H1 (cell line): Measurements from ENCODE around the gene NEBL. TPM values are rescaled to one million over a fixed set of nuclear protein-coding genes. Genes with fewer than 3 reads are reported as not detected.

Source experiments
- CTCF ChIA-PET: fragments of 300-600 bp; sonication (Branson Sonifier 250); formaldehyde crosslinking; loops from one replicate; lab custom pipeline; 2021; ENCODE audit not compliant: partially characterized antibody; lab: Charles Lee
- POLR2A ChIA-PET: fragments of 300-600 bp; sonication (Branson Sonifier 250); formaldehyde crosslinking; loops from one replicate; lab custom pipeline; 2021; ENCODE audit warnings: inconsistent platforms; ENCODE audit not compliant: partially characterized antibody; lab: Charles Lee
- DNase-seq, 2 experiments: peaks; one replicate each; pipeline versions ENCODE4 v3.0.0 to v3.0.0-alpha.2; 2010 to 2022; ENCODE audit warnings: low spot score in 2 of 2, low read depth in 1 of 2, mixed read lengths in 1 of 2
- FAIRE-seq: peaks from 2 replicates; lab custom pipeline; 2011; peaks lifted over from hg19 to GRCh38; lab: Jason Lieb, UNC
- H2AFZ ChIP-seq: 2 replicates; pipeline ENCODE4 v1.8.1; 2012; ENCODE audit warnings: low read length, inconsistent platforms
- H2AK5ac ChIP-seq: 2 replicates; pipeline ENCODE4 v1.6.1; 2013; ENCODE audit warnings: low read depth, low read length
- H2BK120ac ChIP-seq: replicated peaks from 2 replicates; pipeline ENCODE3; 2013; ENCODE audit warnings: low read depth, low read length, inconsistent platforms
- H2BK12ac ChIP-seq: 2 replicates; pipeline ENCODE4 v1.6.1; 2013; ENCODE audit warnings: low read depth, low read length
- H2BK15ac ChIP-seq: 2 replicates; pipeline ENCODE4 v1.6.1; 2013; ENCODE audit warnings: low read length
- H2BK20ac ChIP-seq: 2 replicates; pipeline ENCODE4 v1.6.1; 2013; ENCODE audit warnings: low read length
- H2BK5ac ChIP-seq: 2 replicates; pipeline ENCODE4 v1.6.1; 2013; ENCODE audit warnings: low read depth, low read length
- H3K14ac ChIP-seq: 2 replicates; pipeline ENCODE4 v1.6.1; 2013; ENCODE audit warnings: inconsistent platforms; ENCODE audit not compliant: insufficient read length
- H3K18ac ChIP-seq: 2 replicates; pipeline ENCODE4 v1.6.1; 2013; ENCODE audit warnings: low read length; ENCODE audit errors: extremely low read depth
- H3K23ac ChIP-seq: 2 replicates; pipeline ENCODE4 v1.6.1; 2013; ENCODE audit warnings: inconsistent platforms; ENCODE audit not compliant: insufficient read length
- H3K23me2 ChIP-seq: 2 replicates; pipeline ENCODE4 v1.6.1; 2013; ENCODE audit warnings: low read depth, low read length
- H3K27ac ChIP-seq: 2 replicates; pipeline ENCODE4 v1.6.1; 2011; ENCODE audit warnings: low read depth, low read length, inconsistent platforms
- H3K27me3 ChIP-seq, 4 experiments: replicated peaks in 1 of 4; 1 replicate in 1 of 4; 2 replicates in 3 of 4; pipeline versions ENCODE4 v1.6.1 to v1.8.1; 2011 to 2013; ENCODE audit warnings: low read length in 3 of 4, mild to moderate bottlenecking in 3 of 4, inconsistent platforms in 2 of 4, mixed read lengths in 2 of 4, moderate library complexity in 1 of 4; ENCODE audit not compliant: control insufficient read depth in 3 of 4, insufficient read depth in 3 of 4; ENCODE audit errors: extremely low read depth in 1 of 4
- H3K36me3 ChIP-seq, 4 experiments: 2 replicates each; pipeline versions ENCODE4 v1.6.1 to v1.8.1; 2011 to 2013; ENCODE audit warnings: mild to moderate bottlenecking in 4 of 4, low read length in 3 of 4, moderate library complexity in 2 of 4, control low read depth in 1 of 4, inconsistent platforms in 1 of 4; ENCODE audit not compliant: insufficient read depth in 4 of 4, control insufficient read depth in 2 of 4
- H3K4ac ChIP-seq: replicated peaks from 2 replicates; pipeline ENCODE3; 2013; ENCODE audit warnings: low read length, low read depth, mixed read lengths, inconsistent platforms; ENCODE audit not compliant: insufficient read length
- H3K4me1 ChIP-seq, 4 experiments: replicated peaks in 1 of 4; 1 replicate in 1 of 4; 2 replicates in 3 of 4; pipeline versions ENCODE4 v1.6.1 to v1.8.1; 2011 to 2013; ENCODE audit warnings: low read length in 3 of 4, inconsistent platforms in 2 of 4, mixed read lengths in 1 of 4; ENCODE audit not compliant: insufficient read depth in 4 of 4, control insufficient read depth in 3 of 4
- H3K4me2 ChIP-seq, 2 experiments: 2 replicates each; pipeline versions ENCODE4 v1.6.1 to v1.8.1; 2011 to 2013; ENCODE audit warnings: low read depth in 2 of 2, low read length in 2 of 2, control low read depth in 1 of 2, inconsistent platforms in 1 of 2, mild to moderate bottlenecking in 1 of 2; ENCODE audit not compliant: insufficient read depth in 1 of 2
- H3K4me3 ChIP-seq, 4 experiments: fragments of 200-600, 300-600 bp in 1 of 4; sonication (generic), shearing (Covaris generic), sonication (Bioruptor Twin) in 1 of 4; 2 replicates each; pipeline versions ENCODE4 v1.5.1 to v1.8.1; 2011 to 2016; ENCODE audit warnings: low read length in 4 of 4, low read depth in 3 of 4, control low read depth in 2 of 4, inconsistent platforms in 2 of 4, mild to moderate bottlenecking in 2 of 4, mixed read lengths in 1 of 4, moderate library complexity in 1 of 4; ENCODE audit not compliant: insufficient read depth in 2 of 4; ENCODE audit errors: extremely low read depth in 1 of 4
- H3K56ac ChIP-seq: replicated peaks from 2 replicates; pipeline ENCODE3; 2013; ENCODE audit warnings: low read depth, mild to moderate bottlenecking, mixed read lengths, low read length, inconsistent platforms; ENCODE audit not compliant: insufficient read length
- H3K79me1 ChIP-seq: 2 replicates; pipeline ENCODE4 v1.6.1; 2013; ENCODE audit warnings: low read depth, low read length, control low read depth
- H3K79me2 ChIP-seq, 2 experiments: 2 replicates each; pipeline versions ENCODE4 v1.6.1 to v1.8.1; 2012 to 2013; ENCODE audit warnings: low read length in 2 of 2, mild to moderate bottlenecking in 2 of 2, inconsistent platforms in 1 of 2; ENCODE audit not compliant: insufficient read depth in 2 of 2, control insufficient read depth in 1 of 2
- H3K9ac ChIP-seq, 4 experiments: replicated peaks in 1 of 4; 1 replicate in 1 of 4; 2 replicates in 3 of 4; pipeline versions ENCODE4 v1.6.1 to v1.8.1; 2011 to 2013; ENCODE audit warnings: low read depth in 3 of 4, low read length in 3 of 4, control low read depth in 2 of 4, mild to moderate bottlenecking in 2 of 4, moderate library complexity in 2 of 4, inconsistent platforms in 1 of 4; ENCODE audit errors: extremely low read depth in 1 of 4
- H3K9me3 ChIP-seq, 2 experiments: 2 replicates each; pipeline versions ENCODE4 v1.6.1 to v1.8.1; 2012 to 2013; ENCODE audit warnings: mild to moderate bottlenecking in 2 of 2, moderate library complexity in 2 of 2, control low read depth in 1 of 2, inconsistent platforms in 1 of 2, low read depth in 1 of 2, low read length in 1 of 2, mixed read lengths in 1 of 2; ENCODE audit not compliant: insufficient read depth in 2 of 2
- H4K20me1 ChIP-seq, 2 experiments: replicated peaks in 1 of 2; 2 replicates each; pipeline versions ENCODE3 to v1.8.1; 2011 to 2013; ENCODE audit warnings: inconsistent platforms in 2 of 2, low read length in 2 of 2, mild to moderate bottlenecking in 1 of 2; ENCODE audit not compliant: insufficient read depth in 2 of 2, control insufficient read depth in 1 of 2
- H4K5ac ChIP-seq: 2 replicates; pipeline ENCODE4 v1.6.1; 2013; ENCODE audit warnings: low read length, low read depth, mixed read lengths, inconsistent platforms; ENCODE audit not compliant: insufficient read length
- H4K8ac ChIP-seq: 2 replicates; pipeline ENCODE4 v1.8.0; 2013; ENCODE audit warnings: mild to moderate bottlenecking, moderate library complexity, low read length, inconsistent platforms; ENCODE audit not compliant: insufficient read depth; ENCODE audit errors: extremely low read depth
- H4K91ac ChIP-seq: replicated peaks from 2 replicates; pipeline ENCODE3; 2013; ENCODE audit warnings: low read length, mixed read lengths, inconsistent platforms; ENCODE audit not compliant: insufficient read length
- CBX5 ChIP-seq: fragments of 300-800, 300-1000 bp; sonication (generic); IDR thresholded peaks from 2 replicates; pipeline ENCODE4 v1.7.1; 2016; ENCODE audit warnings: antibody characterized with exemption, low read length, low read depth
- HDAC6 ChIP-seq: IDR thresholded peaks from one replicate; pipeline ENCODE4 v1.7.1; 2012; ENCODE audit warnings: low read depth, mild to moderate bottlenecking, inconsistent platforms, low read length, moderate library complexity
- KDM4A ChIP-seq: IDR thresholded peaks from one replicate; pipeline ENCODE4 v1.7.1; 2012; ENCODE audit warnings: low read depth, mild to moderate bottlenecking, moderate library complexity, low read length, inconsistent platforms; ENCODE audit not compliant: severe bottlenecking
- NANOG ChIP-seq: IDR thresholded peaks from 2 replicates; pipeline ENCODE4 v1.6.1; 2011; ENCODE audit warnings: low read length, low read depth, mild to moderate bottlenecking, inconsistent platforms; ENCODE audit not compliant: insufficient read depth, poor library complexity, severe bottlenecking
- POU5F1 ChIP-seq: IDR thresholded peaks from 2 replicates; pipeline ENCODE4 v1.6.1; 2011; ENCODE audit warnings: low read depth, mild to moderate bottlenecking, low read length, moderate library complexity
- RFX5 ChIP-seq: IDR thresholded peaks from 2 replicates; pipeline ENCODE4 v1.6.1; 2011; ENCODE audit warnings: low read depth, low read length, improper control_type of control experiment, borderline replicate concordance
- RNF2 ChIP-seq: fragments of 200-900, 300-1000 bp; sonication (generic); IDR thresholded peaks from 2 replicates; pipeline ENCODE4 v1.7.1; 2016; ENCODE audit warnings: borderline replicate concordance, low read depth, mild to moderate bottlenecking, antibody characterized with exemption, low read length; ENCODE audit not compliant: poor library complexity, severe bottlenecking; ENCODE audit errors: missing control alignments
- SP4 ChIP-seq: IDR thresholded peaks from 2 replicates; pipeline ENCODE4 v1.6.1; 2012; ENCODE audit warnings: low read length, inconsistent platforms
- TAF1 ChIP-seq: IDR thresholded peaks from 2 replicates; pipeline ENCODE4 v1.6.1; 2011; ENCODE audit warnings: mild to moderate bottlenecking, low read depth, low read length
- TBP ChIP-seq: IDR thresholded peaks from 2 replicates; pipeline ENCODE4 v1.6.1; 2011; ENCODE audit warnings: low read depth, low read length, improper control_type of control experiment
- TCF12 ChIP-seq: IDR thresholded peaks from 2 replicates; pipeline ENCODE4 v1.6.1; 2011; ENCODE audit warnings: low read depth, mild to moderate bottlenecking, low read length
- YY1 ChIP-seq: IDR thresholded peaks from 2 replicates; pipeline ENCODE4 v1.6.1; 2011; ENCODE audit warnings: low read depth, mild to moderate bottlenecking, low read length
- polyA plus RNA-seq, 7 experiments: library from polyadenylated mRNA; depleted of rRNA in 3 of 7; stranded (reverse) in 5 of 7; unstranded in 2 of 7; fragments of >200 nt in 5 of 7; fragments of 200-250 nt in 2 of 7; gene quantifications; 1 replicate in 5 of 7; 2 replicates in 1 of 7; 4 replicates in 1 of 7; pipeline versions ENCODE4 v1.2.1 to v1.2.3, GENCODE V29; 2011 to 2013; ENCODE audit warnings: missing spikeins in 2 of 7, mixed read lengths in 2 of 7
- total RNA-seq: library from RNA; stranded (reverse); fragmentation: NEBNext Ultra II Directional; extraction: Animal tissue kit (Norgen Biotek cat#: 25700); gene quantifications from 2 replicates; pipeline ENCODE4 v1.2.1, GENCODE V29; 2021
- TF ChIP-seq, protein P1 (sequence below), 3 experiments: IDR thresholded peaks; 1 replicate in 2 of 3; 2 replicates in 1 of 3; pipeline versions ENCODE4 v1.5.1 to v1.6.1; 2011; ENCODE audit warnings: low read length in 3 of 3, mild to moderate bottlenecking in 3 of 3, inconsistent platforms in 2 of 3, low read depth in 1 of 3, moderate library complexity in 1 of 3; ENCODE audit not compliant: insufficient read depth in 1 of 3; ENCODE audit errors: control extremely low read depth in 1 of 3

The NEBL gene
- total and polyA plus RNA-seq, 2 of the 8 experiments (the other 6 are each of a cell fraction or from before 2014, with no cell fraction given) = 7.5 to 10.5 TPM

DNA sequence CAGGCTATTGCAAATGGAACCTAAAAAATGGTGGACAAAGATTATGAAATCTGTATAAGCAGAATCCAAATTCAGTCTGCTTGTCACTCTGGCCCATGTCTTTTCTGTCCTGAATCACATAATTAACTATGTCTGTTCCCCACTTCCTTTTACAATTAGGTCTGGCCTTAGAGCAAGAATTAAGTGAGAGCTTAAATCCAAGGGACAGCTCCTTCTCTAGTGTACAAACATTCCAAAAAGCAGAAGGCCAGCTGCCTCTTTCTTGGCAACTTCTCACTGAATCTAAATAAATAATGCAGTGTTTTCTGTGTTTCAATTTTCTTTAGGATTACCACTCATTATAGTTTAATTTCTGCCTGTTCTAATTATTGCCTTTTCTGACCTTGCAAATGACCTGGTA lies 39.3 kb upstream of the NEBL start:
- DNase-seq = no peak
- H3K14ac ChIP-seq = no peak overlapping the region
- no peak overlapping the region for H2AFZ ChIP-seq
- CTCF ChIA-PET = interaction anchor here (1.1 kb wide), 1 partner anchor 85 kb away, joined by 3 read pairs; no protein-coding TSS in a partner anchor
- H4K5ac ChIP-seq = no peak overlapping the region
- FAIRE-seq = no peak
- H3K79me2 ChIP-seq = no peaks in the 10 kb centered on the region
- no peak overlapping the region for H2AK5ac ChIP-seq
- H3K9me3 ChIP-seq = peaks cover 3 to 20% of the 10 kb centered on the region in 2 experiments
- H2BK15ac ChIP-seq = no peak overlapping the region
- no peak overlapping the region for H3K4ac ChIP-seq
- H3K4me2 ChIP-seq = no peak overlapping the region
- H3K36me3 ChIP-seq = no peaks in the 10 kb centered on the region; a peak in 1 of 8 replicates
- H2BK5ac ChIP-seq = no peak overlapping the region
- no peak overlapping the region for H3K56ac ChIP-seq
- H4K91ac ChIP-seq = no peak overlapping the region
- no peak overlapping the region for H3K4me3 ChIP-seq
- no peaks in the 10 kb centered on the region for H3K23me2 ChIP-seq
- H4K8ac ChIP-seq = no peak overlapping the region
- H4K20me1 ChIP-seq = no peaks in the 10 kb centered on the region
- no peak overlapping the region for H2BK20ac ChIP-seq
- no peaks in the 10 kb centered on the region for H3K79me1 ChIP-seq
- H3K27ac ChIP-seq = no peak overlapping the region
- H3K27me3 ChIP-seq = no peaks in the 10 kb centered on the region
- POLR2A ChIA-PET = no interaction called here
- no peak overlapping the region for H2BK120ac ChIP-seq
- H3K9ac ChIP-seq = no peak overlapping the region
- no peaks in the 10 kb centered on the region for H3K4me1 ChIP-seq
- no peak overlapping the region for H2BK12ac ChIP-seq
- no peak overlapping the region for H3K18ac ChIP-seq
- H3K23ac ChIP-seq = no peak overlapping the region
- TF ChIP-seq TBP (no peak), YY1 (no peak), KDM4A (no peak), TAF1 (no peak), CBX5 (no peak), TCF12 (no peak), RNF2 (no peak), SP4 (no peak), NANOG (no peak), POU5F1 (no peak), HDAC6 (no peak), RFX5 (no peak)
- TF ChIP-seq, protein P1, sequence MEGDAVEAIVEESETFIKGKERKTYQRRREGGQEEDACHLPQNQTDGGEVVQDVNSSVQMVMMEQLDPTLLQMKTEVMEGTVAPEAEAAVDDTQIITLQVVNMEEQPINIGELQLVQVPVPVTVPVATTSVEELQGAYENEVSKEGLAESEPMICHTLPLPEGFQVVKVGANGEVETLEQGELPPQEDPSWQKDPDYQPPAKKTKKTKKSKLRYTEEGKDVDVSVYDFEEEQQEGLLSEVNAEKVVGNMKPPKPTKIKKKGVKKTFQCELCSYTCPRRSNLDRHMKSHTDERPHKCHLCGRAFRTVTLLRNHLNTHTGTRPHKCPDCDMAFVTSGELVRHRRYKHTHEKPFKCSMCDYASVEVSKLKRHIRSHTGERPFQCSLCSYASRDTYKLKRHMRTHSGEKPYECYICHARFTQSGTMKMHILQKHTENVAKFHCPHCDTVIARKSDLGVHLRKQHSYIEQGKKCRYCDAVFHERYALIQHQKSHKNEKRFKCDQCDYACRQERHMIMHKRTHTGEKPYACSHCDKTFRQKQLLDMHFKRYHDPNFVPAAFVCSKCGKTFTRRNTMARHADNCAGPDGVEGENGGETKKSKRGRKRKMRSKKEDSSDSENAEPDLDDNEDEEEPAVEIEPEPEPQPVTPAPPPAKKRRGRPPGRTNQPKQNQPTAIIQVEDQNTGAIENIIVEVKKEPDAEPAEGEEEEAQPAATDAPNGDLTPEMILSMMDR (IDR thresholded peaks at IDR 0.05; ENCODE audit: control extremely low read depth in 1 of 3, insufficient read depth in 1 of 3, low read depth in 1 of 3, low read length in 3 of 3) = no peak
